Prostate gland (tissue), 2 donors: ENCODE data around the gene ARL9.

Source experiments
- POLR2A ChIP-seq: fragments of 450-650 bp; IDR thresholded peaks from one replicate; pipeline ENCODE4 v1.6.1; 2016; ENCODE audit warnings: antibody characterized with exemption, mild to moderate bottlenecking
- POLR2AphosphoS5 ChIP-seq: sonication (generic); formaldehyde crosslinking; IDR thresholded peaks from one replicate; pipeline ENCODE4 v1.6.1; 2017; ENCODE audit warnings: antibody characterized with exemption
- TF ChIP-seq, protein P1 (sequence below), 4 experiments: fragments of 200-600 bp in 2 of 4; fragments of 450-650 bp in 2 of 4; sonication (generic) in 2 of 4; IDR thresholded peaks; 1 replicate in 3 of 4; 2 replicates in 1 of 4; pipeline ENCODE4 v1.5.1; 2016 to 2019; ENCODE audit warnings: antibody characterized with exemption in 4 of 4, mild to moderate bottlenecking in 2 of 4, moderate library complexity in 2 of 4

- TF ChIP-seq, protein P1, sequence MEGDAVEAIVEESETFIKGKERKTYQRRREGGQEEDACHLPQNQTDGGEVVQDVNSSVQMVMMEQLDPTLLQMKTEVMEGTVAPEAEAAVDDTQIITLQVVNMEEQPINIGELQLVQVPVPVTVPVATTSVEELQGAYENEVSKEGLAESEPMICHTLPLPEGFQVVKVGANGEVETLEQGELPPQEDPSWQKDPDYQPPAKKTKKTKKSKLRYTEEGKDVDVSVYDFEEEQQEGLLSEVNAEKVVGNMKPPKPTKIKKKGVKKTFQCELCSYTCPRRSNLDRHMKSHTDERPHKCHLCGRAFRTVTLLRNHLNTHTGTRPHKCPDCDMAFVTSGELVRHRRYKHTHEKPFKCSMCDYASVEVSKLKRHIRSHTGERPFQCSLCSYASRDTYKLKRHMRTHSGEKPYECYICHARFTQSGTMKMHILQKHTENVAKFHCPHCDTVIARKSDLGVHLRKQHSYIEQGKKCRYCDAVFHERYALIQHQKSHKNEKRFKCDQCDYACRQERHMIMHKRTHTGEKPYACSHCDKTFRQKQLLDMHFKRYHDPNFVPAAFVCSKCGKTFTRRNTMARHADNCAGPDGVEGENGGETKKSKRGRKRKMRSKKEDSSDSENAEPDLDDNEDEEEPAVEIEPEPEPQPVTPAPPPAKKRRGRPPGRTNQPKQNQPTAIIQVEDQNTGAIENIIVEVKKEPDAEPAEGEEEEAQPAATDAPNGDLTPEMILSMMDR (IDR thresholded peaks at IDR 0.05) = no peak
- TF ChIP-seq POLR2AphosphoS5 (no peak), POLR2A (no peak)
Measured at GRCh38 chr4:56460085-56460484, 45.5 kb upstream of the ARL9 start.
